Dedifferentiated amniotic fluid mesenchymal stem cell (primary cell): Measurements from ENCODE around the gene AK8.

Experiments used
- DNase-seq: peaks from one replicate; pipeline ENCODE4 v3.0.0-alpha.2; 2016; ENCODE audit errors: extremely low spot score

Gene AK8

DNA sequence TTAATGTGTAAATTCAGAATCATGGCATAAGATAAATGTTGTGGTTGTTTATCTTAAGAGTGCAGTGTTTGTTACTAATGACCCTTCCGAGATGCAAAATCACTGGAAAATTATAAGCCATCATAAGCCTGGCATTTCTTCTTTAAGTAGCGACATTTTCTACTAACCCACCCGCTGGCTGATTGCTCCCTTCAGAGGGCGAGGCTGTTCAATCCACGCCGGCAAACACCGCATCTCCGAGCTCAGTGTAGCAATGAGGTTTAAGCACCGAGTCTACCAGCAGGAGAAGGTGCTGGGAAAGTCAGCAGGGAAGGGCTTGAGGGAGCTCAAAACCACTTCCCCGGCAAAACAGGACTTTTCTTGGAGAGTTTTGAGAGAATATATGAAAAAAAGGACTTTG is 52.7 kb downstream of the AK8 start:
- no peak for DNase-seq

DNA sequence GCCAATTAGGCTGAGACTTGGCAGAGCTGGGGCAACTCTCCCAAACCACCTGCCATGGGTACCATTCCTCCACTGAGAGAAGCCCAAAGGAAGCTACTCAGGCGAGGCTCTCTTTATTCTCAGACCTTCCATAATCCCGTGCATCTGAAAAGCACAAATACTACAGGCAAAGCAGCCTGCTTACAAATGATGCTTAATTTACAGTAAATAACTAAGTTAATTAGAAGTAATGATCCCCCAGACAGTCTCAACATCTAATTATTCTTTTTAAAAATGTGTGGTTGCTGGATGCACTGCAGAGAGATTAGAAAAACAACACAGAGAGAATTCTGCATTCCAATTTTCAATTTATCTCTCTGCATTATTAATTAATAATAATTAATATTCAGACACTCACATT is 53.1 kb downstream of the AK8 start:
- DNase-seq = no peak

DNA sequence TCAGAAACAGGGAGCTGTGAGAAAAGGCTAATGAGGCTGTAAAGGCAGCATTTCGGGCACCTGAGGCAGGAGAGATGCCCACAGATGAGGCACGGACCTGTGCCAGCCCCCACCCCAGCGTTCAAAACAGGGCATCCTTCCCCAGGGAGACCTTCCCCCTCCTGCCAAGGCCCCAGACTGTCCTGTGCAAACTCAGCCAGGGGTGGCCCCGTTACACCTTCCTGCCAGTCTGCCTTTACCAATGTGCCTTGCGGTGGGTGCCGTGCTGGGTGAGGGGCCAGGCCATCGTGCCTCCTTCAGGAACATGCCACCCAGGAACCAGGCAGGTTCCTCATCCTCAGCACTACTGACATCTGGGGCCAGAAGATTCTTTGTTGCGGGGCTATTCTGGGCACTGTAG is 53.9 kb downstream of the AK8 start:
- DNase-seq = no peak

DNA sequence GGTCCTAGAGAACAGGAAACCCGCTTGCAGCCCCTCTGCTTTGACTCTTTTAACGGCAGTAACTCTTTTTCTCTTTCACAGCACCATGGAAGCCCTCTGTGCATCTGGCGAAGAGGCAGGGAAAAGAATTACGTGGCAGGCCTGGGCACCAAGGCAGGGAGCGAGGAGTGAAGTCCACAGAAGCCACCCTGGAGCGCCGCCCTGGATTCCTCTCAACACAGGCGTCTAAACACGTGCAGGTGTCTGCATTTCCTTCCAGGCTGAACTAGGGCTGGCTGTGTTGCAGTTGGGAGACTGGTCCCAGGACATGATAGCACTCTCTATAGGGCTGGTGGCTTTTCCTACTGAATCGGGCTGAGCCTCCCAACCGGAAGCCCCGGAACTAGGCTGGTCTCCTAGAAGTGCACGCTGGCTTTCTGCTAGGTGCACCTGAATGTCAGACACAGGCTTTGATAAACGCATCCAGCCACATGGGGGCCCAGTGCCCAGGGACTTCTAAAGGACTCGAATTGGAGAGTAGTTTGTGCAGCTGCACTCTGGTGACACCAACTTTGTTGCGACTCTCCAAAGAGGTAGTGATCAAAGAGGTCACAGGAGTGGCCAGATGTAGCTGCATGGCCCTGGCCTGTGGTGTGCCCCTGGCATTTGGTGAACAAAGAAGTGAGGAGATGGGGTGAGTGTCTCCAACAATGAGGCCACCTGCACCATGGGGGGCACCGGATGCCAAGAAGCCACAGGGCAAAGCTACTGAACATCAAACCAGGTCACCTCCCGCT is 54.5 kb downstream of the AK8 start:
- no peak for DNase-seq

DNA sequence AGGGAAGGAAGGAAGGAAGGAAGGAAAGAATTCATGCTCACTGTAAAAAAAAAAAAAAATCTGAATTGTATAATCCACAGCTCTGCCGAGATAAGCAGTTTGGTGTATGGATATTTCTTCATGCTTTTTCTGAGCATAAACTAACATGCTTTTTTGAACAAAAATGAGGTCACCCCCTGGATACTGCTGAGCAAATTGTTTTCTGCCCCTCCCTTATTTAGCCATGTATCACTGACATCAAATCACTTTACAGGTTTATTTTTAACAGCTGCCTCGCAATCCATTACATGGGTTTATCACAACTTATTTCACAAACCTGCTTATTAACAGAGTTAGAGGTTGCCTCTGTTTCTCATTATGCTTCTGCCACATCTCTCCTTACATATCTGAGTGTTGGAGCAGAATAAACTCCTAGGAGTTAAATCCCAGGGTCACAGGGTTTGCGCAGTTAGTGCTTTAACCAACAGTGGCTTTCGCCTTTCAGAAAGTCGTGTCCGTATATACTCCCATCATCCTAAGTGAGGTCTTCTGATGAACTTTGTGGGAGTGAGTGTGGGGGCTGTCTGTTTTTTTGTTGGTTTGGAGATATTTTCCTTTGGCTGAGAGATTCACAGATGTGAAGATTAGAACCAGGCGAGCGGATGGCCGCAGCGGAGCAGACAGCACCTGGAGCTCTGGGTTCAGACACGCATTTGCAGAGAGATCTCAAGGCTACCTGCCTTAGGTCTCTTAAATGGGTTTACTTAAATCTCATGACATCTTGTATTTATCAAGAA is 57.7 kb downstream of the AK8 start:
- no peak for DNase-seq

DNA sequence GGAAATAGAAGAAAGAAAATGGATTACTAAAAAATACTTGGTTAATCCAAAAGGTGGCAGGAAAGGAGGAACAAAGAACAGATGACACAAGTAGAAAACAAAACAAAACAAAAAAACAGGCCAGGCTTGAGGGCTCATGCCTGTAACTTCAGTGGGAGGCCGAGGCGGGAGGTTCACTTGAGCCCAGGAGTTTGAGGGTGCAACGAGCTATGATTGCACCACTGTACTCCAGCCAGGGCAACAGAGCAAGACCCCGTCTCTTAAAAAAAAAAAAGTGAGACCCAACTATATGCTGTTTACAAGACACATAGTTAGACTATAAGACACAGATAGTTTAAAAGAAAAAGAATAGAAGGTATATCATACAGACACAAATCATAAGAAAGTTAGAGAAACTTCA is 59.5 kb downstream of the AK8 start:
- DNase-seq = no peak

DNA sequence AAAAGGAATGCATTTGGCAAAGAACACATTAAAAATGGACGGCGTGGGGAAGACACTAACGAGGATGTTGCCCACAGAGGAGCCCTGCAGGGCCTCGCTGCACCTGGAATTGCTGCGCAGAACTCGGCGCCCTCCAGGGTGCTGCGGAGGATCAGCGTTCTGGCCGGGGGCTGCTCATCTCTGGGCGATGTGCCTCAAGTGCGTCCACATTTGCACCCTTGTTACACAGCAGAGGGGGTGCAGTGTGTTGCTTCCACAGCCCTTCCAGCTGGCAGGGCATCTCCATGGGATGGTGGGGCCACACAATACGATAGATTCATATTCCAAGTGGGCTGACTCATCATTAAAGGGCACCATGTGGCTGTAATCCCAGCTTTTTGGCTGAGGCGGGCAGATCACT is 63.1 kb downstream of the AK8 start:
- no peak for DNase-seq

DNA sequence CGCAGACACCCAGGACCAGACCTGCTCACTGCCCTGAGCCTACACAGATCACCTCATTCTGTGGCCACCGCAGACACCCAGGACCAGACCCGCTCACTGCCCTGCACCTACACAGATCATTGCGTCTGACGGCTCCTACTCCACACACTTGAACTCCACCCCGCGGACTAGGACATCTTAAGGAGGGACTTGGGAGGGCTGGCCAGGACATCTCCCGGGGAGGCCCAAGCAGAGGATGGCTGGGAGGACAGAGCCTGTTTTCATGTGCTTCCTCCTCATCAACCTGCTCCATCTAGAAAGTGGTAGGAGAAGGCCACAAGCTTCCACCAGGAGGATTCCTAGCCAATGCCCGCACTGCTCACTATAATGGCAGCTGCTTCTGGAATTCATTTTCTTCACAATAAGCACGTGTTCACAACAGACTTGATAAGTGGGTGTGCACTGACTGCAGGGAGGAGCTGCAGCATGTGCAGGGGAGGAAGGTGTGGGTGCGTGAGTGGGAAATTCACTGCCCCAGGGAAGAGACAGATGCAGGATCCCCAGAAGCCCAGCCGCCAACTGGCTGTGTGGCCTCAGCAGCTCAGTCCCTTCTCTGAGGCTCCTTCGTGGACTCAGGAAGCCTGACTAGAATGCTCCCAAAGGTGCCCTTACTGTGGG is 64.8 kb downstream of the AK8 start:
- DNase-seq = no peak

DNA sequence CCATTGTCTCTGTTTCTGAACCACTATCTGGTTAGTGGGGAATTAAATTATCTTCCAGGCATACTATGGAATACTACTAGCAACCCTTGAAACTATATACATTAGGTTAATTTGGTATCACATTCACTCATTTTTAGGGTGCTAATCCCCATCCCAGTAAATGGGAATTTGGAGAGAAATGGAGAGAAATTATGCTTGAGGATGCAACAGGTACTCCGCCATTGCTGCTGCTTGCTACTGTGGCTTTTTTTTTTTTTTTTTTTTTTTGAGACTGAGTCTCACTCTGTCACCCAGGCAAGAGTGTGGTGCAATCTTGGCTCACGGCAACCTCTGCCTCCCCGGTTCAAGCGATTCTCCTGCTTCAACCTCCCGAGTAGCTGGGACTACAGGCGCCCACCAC is 66.1 kb downstream of the AK8 start:
- DNase-seq = no peak

DNA sequence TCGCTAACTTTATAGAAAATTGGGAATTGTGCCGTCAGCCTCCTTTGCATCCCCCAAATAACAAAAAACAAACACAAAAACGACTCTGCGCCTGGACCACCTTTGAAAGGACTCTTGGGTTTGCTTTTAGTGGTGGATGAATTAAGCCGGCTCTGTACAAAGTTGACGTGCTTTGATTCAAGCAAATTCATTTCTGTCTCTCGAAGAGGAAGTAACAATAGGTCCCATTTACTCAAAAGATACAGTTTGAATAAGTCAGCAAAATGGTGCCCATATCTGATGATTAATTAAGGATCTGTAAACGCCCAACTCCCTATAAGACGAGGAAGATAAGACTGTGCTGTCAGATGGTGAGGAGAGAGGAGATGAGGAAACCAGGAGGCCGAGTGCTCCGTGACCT is 67.8 kb downstream of the AK8 start:
- DNase-seq = no peak

DNA sequence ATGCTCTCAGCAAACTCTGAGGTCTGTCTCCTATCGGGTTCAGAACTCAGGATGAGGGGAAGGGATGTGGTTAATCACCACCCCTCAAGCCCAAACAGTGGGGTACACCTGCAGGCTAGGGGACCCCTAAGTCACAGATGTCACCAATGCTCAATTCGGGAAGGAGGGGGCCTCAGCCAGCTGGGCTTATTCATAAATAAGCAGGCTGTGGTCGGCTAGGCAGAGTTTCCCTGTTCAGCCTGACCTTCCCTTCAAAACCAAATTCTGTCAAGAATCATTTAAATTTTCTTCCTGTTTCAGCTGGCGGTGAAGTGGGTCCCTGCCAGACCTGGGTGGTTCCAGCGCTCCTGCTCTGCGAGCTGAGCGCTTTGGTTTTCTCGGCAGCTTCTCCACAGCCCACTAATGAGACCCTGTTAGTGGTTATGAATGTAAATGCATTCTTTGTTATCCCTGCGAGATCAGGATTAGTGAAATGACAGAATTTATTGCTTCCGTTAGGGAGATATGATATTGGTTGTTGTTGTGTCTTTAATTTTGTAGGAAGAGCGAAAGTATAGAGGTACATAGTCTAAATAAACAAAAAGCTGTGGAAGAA is 68.3 kb downstream of the AK8 start:
- DNase-seq = no peak

DNA sequence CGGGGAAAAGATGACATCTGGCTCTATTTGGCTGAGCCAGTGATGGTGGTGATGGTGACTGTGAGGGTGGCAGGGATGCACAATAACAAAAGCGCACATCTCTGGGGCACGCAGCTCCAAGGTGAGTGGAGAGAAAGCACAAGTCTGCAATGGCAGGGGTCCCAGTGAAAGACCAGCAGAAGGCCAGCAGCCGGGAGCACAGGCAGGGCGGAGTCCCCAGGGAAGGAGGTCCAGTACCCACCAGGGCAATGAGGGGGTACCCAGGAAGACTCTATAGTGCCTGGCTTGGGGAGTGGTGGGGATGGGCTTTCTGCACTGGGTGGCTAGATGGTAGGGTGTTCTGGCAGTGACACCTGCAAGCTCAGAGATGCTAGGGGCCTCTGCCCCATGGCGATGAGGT is 69.4 kb downstream of the AK8 start:
- no peak for DNase-seq

DNA sequence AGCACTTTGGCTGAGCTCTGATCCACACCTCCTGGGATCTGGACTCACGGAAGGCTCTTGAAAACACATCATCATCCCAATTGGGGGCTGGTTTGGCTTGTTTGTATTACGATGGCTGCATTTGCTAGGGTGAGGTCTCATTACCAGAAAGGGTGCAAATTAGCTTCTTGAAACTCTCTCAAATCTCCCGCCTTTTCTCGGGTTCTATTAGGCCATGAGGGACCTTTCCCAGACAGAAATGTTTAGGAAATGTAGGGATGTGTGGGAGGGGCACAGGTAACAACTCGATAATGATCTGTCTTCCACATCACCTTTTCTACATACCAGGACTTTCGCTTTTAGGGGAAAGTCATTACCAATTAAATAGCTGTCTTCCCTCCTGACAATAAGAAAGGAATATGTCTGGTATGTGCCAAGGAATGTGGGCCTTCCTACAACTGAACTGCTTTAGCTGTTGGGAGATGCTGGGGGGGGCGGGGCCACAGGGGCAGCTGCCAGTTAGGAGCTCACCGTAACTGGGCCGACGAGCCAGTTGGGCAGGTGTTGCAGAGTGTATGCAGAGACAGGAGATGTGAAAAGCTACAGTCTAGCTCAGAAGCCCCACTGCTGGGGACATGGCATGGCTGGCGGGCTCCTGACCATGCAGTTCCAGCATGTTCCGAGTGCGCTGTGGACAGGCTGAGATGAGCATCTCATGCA is 71.2 kb downstream of the AK8 start:
- DNase-seq = no peak

DNA sequence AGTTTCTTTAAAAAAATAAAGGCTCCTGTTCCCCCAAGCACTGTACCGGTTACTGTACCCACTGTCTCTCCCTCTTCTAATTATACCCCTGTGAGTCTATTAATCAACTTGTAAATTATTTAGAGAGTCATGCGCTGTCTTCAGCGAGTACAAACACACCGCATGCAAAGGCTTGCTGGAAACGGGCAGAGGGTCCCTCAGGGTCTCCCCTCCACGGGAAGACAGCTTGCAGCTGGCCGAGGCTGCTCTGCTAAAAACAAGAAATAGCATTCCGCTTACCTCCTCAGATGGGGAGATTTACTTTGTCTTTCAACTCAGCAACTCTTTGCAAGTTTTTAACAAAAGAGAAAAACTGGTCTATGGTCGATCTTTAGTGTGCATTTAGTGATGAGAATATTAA is 71.8 kb downstream of the AK8 start:
- DNase-seq = no peak

DNA sequence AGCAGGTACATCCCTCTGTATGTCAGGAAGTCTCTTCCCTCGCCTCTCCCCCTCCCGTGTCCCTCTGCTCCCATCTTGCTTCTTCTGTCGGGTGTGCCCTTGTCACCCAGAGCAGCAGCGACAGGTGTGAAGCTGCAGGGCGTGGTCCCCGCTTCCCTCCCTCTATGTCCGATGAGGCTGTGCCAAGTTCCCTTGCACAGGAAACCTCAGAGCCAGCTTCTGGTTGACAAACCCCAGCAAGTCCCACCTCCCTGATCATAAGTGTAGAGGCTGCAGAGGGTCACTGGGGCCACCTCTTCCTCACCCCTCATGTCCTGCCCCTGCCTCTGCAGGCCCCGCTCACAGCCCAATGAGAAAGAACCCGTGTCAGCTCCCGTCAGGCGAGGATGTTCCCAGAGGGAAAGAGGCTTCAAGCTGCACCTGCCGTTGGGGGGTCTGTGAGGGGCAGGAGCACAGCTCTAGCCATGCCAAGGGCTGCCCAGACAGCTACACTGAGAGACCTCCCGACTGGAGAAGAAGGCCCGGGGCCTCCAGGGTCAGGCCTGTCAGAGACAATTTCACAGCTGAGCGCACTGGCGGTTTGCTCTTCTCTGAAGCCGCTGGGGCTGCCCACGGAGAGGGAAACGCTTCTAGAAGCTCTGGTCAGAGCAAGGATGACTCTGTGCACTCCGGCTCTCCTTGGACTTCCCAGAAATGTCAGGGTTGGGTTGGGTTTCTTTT is 73.3 kb downstream of the AK8 start:
- no peak for DNase-seq

DNA sequence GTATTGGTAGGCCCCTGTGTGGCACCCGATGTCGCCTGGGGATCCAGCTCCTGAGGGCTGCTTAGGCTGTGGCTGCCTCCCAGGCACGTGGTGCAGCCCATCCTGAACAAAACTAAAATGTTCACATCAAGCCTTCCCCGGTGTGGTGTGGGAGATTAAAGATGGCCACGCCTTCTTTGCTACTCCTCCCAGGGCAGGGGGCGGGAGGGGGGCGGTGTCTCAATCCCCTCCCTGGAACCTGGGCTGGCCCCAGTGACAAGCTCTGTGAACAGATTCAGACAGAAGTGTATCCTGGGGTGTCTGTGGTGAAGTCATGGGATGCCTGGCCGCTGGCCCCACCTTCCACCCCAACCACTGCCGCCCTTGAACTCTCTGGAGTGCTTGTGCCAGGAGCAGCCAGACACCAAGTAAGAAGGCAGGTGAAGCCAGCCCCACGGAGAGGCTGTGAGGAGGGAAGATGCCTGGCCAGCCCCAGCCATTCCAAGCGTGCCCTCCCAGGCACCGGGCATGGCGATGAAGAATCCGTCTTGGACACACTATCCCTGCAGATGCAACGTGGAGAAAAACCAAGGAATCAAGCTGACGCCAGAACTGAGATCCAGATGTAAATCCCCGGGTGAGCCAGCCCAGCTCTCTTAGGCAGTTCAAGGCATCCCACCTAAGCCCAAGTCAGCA is 75.8 kb downstream of the AK8 start:
- DNase-seq = no peak

DNA sequence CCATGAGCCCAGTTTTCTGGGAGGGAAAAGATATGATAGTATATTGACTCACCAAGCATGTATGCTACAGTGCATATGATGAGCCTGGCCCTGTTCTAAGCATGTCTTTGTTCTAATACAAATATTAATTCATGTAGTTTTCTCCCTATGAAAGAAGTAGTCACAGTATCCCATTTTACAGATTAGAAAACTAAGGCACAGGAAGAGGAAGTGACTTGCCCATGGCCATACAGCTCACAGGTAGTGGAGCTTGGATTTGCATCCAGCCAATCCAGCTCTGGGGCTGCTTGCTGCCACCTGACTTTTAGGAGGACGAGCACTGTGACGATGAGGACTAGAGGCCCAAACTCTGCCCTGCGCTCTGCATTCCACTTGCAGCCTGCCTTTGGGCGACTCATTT is 76.4 kb downstream of the AK8 start:
- DNase-seq = no peak

DNA sequence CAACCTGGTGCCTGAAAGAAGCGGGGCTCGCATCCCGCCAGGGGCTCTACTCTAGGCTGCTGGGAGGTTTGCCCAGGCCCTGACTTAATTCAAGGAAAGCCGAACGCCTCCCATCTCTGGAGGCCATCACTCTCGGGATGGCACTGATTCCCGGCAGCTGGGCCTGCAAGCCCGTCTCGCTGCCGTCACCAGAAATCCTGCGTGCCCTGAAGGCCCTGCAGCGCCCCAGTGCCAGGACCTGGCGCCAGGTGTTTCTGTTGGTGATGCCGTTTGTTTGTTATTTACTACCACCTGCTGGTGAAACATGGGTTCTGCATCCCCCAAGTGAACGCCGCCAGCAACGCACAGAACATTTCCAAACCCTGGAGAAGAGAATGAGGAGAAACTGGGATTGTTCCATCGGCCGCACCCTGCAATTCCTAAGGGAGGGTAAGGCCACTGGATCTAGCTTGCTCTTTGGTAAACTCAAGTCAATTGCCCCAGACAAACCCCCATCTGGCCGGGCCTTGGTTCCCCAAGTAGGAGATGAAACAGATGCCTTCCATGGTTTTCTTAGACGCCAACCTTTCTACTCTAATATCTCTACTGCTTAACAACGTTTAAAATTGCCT is 77.9 kb downstream of the AK8 start:
- peak; percentile 81 for DNase-seq

DNA sequence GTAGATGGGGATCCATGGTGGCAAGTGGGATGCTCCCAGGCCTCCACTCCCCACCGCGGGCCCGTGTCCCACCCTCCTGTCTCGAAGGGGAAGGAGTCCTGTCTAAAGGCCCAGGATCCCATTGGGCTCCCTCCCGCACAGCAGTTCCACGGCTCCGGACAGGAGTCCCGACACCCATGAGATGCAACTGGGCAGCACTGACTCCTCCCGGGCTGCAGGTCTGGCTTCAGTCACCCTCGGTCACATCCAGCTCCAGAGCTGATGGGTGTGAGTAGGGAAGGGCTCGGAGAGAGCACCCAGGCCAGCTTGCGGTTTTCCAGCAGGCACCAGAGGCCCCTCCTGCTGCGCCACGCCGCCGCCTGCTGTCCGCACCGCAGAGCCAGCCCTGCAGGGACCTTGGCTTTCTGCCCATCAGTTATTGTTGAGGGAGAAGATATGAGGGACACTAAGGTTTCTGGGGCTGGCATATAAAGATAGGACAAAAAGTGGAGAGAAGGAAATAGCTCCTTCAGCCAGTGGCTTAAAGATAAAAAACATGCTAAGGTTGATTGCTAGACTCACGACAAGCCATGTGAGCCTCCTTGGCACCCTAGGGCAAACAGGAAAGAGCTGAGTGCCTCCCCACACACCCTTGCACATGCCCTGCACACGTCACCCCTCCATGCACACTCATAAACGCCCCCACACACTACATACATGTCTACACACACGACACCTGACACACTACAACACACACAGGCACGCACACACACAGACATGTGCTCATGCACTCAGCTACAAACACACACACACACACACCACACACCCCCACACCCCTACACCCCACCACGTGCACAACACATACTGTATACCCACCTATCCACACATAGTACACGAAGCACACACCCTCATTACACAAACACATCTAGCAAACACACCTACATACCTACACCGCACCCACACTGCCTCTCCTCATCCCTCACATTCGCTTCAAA is 79.0 kb downstream of the AK8 start:
- DNase-seq = no peak
